GM12864 (cell line): ENCODE measurements around the gene RIPOR2.

Experiments used
- DNase-seq: peaks from one replicate; pipeline ENCODE4 v3.0.0-alpha.2; 2011; ENCODE audit warnings: low read depth
- H3K4me3 ChIP-seq: 2 replicates; pipeline ENCODE4 v1.5.1; 2011; ENCODE audit warnings: mild to moderate bottlenecking, low read depth, low read length, control low read depth
- CTCF ChIP-seq: IDR thresholded peaks from 2 replicates; pipeline ENCODE4 v1.5.1; 2011; ENCODE audit warnings: low read depth, mild to moderate bottlenecking, moderate library complexity, low read length, control low read depth, inconsistent platforms; ENCODE audit errors: missing control alignments

The RIPOR2 gene

GRCh38 chr6:24868765-24869164, 67.0 kb downstream of the RIPOR2 start:
- DNase-seq = no peak
- TF ChIP-seq CTCF = no peak
- H3K4me3 ChIP-seq = no peak overlapping the region

GRCh38 chr6:24867104-24867703, 68.6 kb downstream of the RIPOR2 start:
- no peak for DNase-seq
- peak; percentile 24 for TF ChIP-seq CTCF
- H3K4me3 ChIP-seq = no peak overlapping the region

- no peak for TF ChIP-seq CTCF
- no peak for DNase-seq
- no peak overlapping the region for H3K4me3 ChIP-seq
These were observed 70.6 kb downstream of the RIPOR2 start for GRCh38 chr6:24865161-24865560.

GRCh38 chr6:24864343-24864742, 71.4 kb downstream of the RIPOR2 start:
- no peak for DNase-seq
- H3K4me3 ChIP-seq = no peak overlapping the region
- TF ChIP-seq CTCF = no peak

GRCh38 chr6:24861934-24862333, 73.8 kb downstream of the RIPOR2 start:
- no peak overlapping the region for H3K4me3 ChIP-seq
- TF ChIP-seq CTCF = no peak
- no peak for DNase-seq

GRCh38 chr6:24859608-24860200, 76.1 kb downstream of the RIPOR2 start:
- DNase-seq = no peak
- no peak overlapping the region for H3K4me3 ChIP-seq
- TF ChIP-seq CTCF = no peak

- no peak for TF ChIP-seq CTCF
- no peak overlapping the region for H3K4me3 ChIP-seq
- DNase-seq = no peak
These were observed 76.6 kb downstream of the RIPOR2 start for GRCh38 chr6:24859132-24859531.
